HG03175 (cell line): Measurements from ENCODE around the gene PNMA5.
"Not testable (repeated sequence)": the region's sequence is repeated elsewhere in the genome, so short reads cannot be mapped to it uniquely, and the experiment has no call there.

Experiments used
- ATAC-seq: cut with Tn5 transposase; IDR thresholded peaks from one replicate; pipeline ENCODE4 v1.9.1; 2021; ENCODE audit warnings: mild to moderate bottlenecking, moderate library complexity; ENCODE audit not compliant: unreplicated experiment

Gene PNMA5

DNA sequence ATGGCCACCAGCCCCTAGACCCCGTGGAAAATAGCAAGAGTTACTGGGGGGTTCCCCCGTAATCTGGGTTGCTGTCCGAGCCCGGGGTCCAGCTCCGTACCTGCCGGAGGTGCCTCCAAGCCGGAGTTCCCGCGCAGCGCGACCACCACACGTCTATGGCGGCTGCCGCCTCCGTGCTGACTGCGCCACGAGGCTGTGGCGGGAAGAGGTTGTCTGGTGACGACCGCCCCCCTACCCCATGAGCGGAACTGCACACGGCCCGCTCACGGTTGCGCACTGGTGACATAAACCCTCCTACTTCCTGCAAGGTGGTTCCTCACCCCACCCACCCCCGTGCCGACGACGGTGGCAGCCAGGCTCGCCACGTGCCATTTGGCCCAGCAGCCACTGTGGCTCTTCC, at the start of gene PNMA5:
TSS of gene PNMA5 (minus strand) at position 184 of the 400 bp plus-strand sequence. CDS start 2,518 bp downstream, outside the sequence.
- no peak for ATAC-seq

DNA sequence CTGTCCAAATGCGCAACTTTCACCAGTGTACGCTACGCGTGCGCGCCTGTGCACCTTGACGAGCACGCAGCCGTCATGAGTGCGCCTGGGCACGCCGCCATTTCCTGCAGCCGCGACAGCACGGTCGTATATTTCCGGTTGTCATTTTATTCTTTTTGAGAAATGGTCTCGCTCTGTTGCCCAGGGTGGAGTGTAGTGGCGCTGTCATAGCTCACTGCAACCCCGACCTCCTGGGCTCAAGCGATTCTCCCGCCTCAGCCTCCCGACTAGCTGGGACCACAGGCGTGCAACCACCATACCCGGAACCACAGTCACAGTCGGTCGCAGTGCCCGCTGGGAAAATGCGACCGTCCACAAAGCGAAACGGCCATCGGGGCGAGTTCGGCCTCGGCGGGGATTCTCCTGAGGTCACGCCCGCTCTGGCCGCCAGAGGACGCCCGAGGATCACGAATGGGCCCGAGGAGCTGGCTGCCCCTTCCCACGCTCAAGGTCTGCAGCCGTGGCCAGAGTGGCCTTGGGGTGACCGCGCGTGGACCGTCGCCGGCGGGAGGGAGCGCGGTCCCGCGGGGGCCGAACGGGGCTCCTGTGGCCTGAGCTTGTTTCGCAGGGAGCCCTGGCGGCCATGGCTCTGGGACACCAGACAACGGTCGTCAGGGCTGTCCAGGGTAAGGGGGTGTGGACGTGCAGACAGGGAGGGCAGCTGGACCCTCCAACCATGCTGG, 38.6 kb upstream of the PNMA5 start:
- ATAC-seq, result peak; percentile 91

DNA sequence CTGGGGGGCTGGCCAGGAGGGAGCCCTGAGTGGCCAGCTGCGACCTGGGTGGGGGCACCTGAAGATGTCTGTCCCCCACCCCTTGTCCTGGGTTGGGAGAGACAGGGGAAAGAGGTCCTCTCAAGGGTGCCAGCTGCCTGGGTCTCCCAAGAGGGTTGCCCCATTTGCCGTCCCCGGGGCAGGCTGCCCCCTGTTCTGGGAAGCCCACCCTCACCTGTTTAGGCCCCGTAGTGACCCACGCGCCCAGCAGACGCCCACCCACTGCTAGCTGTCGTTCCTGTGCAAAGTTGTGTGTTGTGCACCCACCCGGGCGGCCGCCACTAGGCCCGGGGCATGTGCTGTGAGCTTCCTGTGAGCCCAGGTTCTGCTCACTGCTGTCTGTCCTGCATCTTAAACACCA, 36.9 kb upstream of the PNMA5 start:
- no peak for ATAC-seq

DNA sequence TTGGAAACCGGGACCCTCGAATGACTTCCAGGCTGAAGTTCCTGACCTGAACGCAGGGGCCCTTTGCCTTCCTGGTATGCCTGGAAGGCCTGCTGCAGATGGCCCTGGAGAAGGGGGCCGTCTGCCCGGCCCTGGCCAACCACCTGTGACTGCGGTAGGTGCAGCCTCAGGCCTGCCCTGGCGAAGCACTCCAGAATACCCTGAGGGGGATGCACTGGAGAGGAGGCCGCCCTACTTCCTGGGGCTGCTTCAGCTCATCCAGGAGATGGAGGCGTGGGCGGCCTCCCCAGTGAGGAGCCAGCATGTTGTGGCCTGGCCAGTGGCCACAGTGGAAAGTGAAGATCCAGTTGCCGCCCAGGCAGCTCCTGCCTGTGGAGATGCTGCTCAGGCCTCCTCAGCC, 36.0 kb upstream of the PNMA5 start:
- no peak for ATAC-seq

DNA sequence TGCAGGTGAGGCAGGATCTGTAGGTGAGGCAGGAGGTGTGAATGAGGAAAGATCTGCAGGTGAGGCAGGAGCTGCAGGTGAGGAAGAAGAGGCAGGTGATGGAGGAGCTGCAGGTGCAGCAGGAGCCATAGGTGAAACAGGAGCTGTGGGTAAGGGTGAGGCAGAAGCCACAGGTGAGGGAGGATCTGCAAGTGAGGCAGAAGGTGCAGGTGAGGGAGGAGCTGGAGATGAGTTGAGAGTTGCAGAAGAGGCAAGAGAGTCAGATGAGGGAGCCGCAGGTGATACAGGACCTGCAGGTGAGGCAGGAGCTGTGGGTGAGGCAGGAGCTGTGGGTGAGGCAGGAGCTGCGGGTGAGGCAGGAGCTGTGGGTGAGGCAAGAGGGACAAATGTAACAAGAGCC, 35.2 kb upstream of the PNMA5 start:
- ATAC-seq, result no peak

DNA sequence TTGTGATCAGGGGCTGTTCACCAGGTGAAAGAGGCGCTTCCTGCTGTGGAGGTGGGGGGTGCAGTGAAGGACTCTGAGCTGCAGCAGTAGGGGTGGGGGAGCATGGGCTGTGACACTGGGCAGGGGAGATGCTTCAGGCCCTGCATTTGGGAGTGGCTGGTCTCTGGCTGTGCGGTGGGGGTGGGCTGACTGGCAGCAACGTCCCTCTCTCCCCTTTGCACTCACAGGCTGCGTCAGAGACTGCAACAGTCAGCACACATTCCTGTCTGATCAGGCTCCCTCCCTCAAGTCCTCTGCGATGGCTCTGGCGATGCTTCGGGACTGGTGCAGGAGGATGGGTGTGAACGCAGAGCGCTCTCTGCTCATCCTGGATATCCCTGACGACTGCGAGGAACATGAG, 34.6 kb upstream of the PNMA5 start:
- ATAC-seq, result not testable (repeated sequence)

DNA sequence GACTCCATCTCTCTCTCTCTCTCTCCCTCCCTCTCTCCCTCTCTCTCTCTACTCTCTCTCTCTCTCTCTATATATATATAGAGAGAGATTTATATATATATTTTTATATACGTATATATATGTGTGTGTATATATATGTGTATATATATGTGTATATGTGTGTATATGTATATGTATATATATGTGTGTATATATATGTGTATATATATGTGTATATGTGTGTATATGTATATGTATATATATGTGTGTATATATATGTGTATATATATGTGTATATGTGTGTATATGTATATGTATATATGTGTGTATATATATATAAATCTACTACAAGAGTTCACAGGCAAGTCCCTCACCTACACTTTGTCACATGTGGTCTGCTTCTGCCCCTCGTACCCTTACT, 32.6 kb upstream of the PNMA5 start:
- not testable (repeated sequence) for ATAC-seq

DNA sequence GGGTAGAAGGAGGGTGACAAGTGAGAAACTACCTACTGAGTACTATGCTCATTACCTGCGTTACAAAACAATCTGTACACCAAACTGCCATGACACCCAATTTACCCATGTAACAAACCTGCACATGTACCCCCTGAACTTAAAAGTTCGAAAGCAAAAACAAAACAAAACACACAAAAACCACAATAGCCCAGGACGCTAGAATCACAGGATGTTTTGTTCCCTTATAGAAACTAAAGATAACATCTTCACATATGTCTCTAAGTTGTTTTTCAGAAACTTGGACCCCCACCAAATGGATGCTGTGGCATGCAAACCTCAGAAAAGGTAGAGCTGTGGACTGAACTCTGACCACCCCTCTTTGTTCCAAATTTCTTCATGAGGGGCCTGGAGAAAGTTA, 25.2 kb upstream of the PNMA5 start:
- no peak for ATAC-seq

DNA sequence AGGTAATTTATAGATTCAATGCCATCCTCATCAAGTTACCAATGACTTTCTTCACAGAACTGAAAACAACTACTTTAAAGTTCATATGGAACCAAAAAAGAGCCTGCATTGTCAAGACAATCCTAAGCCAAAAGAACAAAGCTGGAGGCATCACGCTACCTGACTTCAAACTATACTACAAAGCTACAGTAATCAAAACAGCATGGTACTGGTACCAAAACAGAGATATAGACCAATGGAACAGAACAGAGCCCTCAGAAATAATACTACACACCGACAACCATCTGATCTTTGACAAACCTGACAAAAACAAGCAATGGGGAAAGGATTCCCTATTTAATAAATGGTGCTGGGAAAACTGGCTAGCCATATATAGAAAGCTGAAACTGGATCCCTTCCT, 23.3 kb upstream of the PNMA5 start:
- ATAC-seq, result not testable (repeated sequence)

DNA sequence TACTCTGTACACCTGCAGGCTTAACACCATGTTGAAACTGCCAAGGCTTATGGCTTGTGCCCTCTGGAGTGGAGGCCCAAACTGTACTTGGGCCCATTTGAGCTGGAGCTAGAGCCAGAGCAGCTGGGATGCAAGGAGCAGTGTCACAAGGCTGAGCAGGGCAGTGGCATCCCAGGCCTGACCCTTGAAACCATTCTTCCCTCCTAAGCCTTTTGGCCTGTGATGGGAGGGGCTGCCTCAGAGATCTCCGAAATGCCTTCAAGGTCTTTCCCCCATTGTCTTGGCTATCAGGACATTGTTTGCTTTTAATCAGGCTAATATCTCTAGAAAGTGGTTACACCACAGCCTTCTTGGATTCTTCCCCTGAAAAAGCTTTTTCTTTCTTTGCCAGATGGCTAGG, 10.9 kb upstream of the PNMA5 start:
- no peak for ATAC-seq

DNA sequence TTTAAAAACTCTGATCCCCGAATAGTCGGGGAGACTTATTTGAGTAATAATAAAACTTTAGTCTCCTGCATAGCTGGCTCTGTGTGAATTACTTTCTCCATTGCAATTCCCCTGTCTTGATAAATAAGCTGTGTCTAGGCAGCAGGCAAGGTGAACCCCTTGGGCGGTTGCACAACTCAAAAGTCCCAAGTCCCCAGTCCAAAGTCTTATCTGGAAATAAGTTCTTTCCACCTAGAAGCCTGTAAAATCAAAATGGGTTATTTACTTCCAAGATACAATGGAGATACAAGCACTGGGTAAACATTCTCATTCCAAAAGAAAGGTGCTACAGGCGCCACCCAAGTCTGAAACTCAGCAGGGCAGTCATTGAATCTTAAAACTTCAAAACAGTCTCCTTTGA, 10.1 kb upstream of the PNMA5 start:
- ATAC-seq, result no peak

DNA sequence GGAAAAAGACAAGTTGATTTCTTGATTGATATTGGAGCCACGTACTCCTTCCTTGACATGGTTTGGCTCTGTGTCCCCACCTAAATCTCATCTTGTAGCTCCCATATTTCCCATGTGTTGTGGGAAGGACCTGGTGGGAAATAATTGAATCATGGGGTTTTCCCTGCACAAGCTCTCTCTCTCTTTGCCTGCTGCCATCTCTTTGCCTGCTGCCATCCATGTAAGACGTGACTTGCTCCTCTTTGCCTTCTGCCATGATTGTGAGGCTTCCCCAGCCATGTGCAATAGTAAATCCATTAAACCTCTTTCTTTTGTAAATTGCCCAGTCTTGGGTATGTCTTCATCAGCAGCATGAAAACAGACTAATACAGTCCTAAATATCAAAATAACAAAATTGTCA, 8.3 kb upstream of the PNMA5 start:
- not testable (repeated sequence) for ATAC-seq

DNA sequence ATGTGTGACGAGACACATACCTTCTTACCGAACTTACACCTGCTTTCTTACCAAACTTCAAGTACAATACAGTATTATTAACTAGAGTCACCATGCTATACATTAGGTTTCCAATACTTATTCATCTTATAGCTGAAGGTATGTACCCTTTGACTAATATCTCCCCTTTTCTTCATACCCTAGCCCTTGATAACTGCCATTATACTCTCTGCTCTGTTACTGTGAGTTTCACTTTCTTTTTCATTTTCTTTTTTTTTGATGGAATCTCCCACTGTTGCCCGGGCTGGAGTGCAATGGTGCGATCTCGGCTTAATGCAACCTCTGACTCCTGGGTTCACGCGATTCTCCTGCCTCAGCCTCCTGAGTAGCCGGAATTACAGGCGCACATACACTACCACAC, 3.4 kb upstream of the PNMA5 start:
- no peak for ATAC-seq

DNA sequence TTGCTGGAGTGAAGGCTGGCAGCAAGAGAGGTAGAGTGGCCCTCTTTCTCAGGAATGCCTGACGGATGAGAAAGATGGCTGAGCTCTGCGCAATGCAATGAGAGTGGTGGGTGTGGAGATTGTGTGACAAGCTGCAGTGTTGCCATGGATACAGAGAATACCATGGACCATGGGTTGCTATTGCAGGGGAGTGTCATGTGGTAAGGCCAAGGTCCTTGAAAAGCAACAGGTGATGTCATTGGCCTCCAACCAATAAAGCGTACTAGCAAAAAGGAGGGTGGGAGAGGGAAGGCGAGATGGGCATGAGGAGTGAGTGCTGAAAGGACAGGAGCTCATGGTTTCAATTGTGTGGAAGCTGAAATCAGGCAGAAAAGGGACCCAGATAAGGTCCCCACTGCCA, 1.8 kb downstream of the PNMA5 start:
- no peak for ATAC-seq

DNA sequence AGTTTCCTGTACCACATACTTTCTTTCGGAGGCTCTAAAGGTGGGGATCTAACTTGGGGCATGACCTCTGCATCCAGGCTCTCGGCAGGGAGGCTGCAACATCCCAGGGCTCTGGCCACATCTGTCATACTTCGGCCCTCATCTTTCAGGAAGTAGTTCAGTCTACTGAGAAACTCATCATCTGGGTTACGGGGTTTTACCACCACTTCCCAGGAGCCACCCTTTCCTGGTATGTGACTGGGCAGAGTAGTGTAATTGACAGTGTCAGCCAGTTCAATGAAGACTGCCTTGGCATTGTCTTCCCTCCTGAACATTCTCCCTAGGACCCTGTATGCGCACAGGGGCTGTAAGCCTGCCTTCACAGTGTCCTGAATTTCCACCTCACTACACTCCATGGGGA, 2.8 kb downstream of the PNMA5 start:
- ATAC-seq, result no peak

DNA sequence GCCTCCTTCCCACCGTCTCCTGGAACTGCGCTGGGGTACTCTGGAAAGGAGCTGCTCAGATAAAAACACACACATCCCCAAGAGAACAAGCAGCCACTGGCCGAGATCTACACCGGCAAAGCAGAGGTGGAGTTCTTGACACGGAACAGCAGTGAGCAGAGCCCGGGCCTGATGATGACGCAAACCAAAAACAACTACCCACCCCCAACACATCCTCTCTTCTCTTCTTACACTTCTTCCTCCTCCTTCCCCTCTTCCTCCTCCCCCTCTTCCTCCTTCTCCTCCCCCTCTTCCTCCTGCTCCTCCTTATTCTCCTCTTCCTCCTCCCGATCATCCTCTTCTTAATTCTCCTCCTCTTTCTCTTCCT, 4.6 kb downstream of the PNMA5 start:
- no peak for ATAC-seq

DNA sequence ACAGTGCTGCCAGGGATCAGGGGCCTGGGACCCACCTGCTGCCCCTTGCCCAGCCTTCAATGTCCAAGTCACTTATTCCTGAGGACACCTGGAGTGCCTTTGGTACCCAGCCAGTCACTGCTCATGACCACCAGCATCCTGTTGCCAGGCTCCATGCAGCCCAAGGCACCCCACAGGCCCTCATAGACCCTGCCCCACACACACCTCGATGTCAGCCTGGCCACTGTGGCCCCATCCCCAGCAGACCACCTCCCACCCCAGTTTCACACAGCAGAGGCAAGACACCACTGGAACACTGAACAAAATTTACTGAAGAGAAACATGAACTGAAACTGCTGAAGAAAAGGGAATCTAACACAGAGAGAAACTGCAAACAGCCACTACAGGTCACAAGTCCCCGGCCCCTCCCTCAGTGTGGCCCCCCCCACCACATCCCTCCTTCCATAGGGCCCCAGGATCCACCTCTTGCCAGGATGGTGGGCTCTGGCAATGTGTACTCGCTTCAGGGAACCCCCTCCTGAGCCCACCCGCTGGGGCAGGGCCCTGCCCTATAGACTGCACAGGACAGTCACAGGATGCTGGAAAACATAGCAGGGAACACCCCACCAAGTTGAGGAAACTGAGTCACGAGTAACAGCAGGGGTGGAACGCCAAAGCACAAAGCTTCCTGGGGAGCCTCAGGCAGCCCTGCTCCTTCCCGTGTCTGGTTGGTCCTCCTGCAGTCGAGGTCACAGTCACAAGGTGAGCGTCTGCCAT, 5.2 kb downstream of the PNMA5 start:
- ATAC-seq, result peak; percentile 73

DNA sequence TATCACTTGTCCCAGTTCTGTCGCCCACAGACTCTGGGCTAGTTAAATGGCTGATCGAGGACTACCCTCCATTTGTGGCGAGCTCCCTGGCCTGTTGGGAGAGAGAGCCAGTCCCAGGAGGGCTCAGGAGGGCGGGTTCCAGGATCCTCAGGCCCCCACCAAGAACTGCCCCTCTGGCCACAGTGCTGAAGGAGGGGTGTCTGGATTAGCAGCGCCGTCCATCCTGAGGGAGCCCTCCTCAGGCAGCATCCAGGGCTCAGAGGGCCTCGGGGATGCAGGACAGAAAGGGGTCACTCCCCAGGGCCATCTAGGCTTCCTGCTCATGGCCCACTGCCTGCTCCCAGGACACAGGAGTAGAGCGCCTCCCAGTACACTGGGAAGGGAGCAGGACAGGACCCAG, 6.1 kb downstream of the PNMA5 start:
- no peak for ATAC-seq

DNA sequence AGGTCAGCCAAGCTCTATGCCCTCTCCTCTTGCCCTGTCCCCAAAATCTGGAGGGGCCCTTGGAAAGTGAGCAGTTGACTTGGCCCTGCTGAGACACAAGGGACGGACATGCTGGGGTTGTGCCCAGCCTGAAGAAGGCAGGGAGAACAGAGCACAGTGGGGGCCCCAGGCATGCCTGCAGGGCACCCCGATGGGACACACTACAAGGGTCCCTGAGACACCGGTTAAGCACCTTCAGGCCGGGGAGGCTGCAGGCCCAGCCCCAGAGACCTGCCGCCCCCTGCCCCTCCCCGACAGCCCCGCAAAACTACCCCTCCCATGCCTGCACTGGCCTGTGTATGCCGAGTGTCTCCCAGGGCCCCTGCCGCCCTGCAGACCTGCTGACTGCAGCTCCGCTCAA, 6.8 kb downstream of the PNMA5 start:
- ATAC-seq, result not testable (repeated sequence)

DNA sequence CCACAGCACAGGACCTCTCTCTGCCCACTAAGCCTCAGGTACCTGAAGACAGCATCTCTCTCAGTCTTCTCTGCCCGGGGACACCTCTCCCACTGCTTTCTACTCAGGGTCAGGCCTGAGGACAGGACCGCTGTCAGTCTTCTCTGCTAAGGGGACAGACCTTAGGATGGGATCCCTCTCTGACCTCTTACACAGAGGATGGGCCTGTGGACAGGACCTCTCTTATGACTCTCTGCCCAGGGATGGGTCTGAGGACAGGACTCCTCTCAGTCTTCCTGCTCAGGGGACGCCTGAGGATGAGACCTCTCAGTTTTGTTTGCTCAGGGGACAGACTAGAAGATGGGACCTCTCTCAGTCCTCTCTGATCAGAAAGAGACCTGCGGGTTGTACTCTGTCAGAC, 8.5 kb downstream of the PNMA5 start:
- not testable (repeated sequence) for ATAC-seq

DNA sequence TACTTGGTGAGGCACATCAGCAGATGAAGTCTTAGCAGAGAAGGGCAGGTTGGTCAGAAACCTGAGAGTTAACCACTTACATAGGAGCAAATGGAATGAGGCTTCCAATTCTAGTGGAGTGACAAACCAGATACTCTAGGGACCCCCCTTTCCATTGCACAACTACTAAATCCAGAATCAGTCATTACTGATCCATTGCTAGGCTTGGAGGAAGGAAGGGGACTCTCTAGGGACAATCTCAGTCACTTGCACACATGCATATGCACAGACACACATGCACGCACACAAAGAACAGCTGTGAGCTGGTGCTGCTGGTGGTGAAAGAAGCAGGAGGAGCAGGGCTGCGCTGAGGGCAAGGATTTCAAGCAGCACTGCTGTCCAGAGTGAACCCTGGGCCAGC, 25.7 kb downstream of the PNMA5 start:
- no peak for ATAC-seq

DNA sequence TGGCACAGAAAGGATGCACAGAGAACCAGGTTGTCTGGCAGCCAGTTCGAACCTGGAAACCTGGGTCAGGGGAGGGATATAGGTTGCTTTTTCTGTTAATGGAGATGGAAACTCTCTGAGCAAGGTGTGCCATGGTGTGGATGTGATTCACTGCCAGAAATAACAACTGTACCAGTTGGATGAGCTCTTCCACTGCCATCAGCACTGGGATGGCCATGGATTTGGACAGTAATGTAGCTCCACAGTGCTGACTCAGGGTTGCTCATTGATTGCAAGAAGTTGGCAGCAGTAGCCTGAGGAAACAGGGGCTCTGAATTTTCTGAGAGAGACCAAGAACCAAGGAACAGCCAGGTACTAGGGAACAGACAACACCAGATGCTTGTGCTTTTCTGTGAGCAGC, 33.8 kb downstream of the PNMA5 start:
- ATAC-seq, result no peak

DNA sequence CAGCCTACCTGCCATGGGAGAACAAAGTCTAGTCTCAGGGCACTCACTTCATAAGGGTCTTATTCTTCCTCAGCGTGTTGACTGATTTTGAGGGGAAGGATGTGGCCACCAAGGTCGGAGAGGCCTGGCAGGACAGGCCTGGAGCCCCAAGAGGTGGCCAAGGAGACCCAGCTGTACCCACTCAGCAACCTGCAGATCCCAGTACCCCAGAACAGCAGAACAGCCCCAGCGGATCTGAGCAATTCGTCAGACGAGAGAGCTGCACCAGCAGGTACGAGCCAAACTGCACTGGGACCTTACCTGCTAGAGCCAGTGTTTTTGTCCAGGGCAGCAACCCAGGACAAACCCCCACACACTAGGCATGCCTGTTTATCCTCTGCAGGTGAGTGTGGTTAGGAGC, 34.3 kb downstream of the PNMA5 start:
- ATAC-seq, result no peak
